ENCODE results near the gene UBE2J2. TPM values are rescaled to one million over a fixed set of nuclear protein-coding genes. Genes with fewer than 3 reads are reported as not detected.

Gene UBE2J2
- total RNA-seq, 1 donor: 32.6 TPM

- Histone ChIP-seq H3K4me2 (ENCODE audit: insufficient read depth, low read length) (no peak overlapping the region), H3K4me1 (ENCODE audit: insufficient read depth, low read length) (no peaks in the 10 kb centered on the region), H3K9me3 (ENCODE audit: low read depth, low read length) (no peaks in the 10 kb centered on the region), H3K27me3 (ENCODE audit: insufficient read depth, low read length) (peaks cover 19% of the 10 kb centered on the region), H3K27ac (ENCODE audit: low read depth, low read length) (no peak overlapping the region), H4K20me1 (ENCODE audit: insufficient read depth, low read length) (peaks cover 6% of the 10 kb centered on the region), H2AFZ (ENCODE audit: low read length) (no peak overlapping the region), H3K36me3 (ENCODE audit: insufficient read depth, low read length) (no peaks in the 10 kb centered on the region), H3K79me2 (ENCODE audit: insufficient read depth, low read length) (no peaks in the 10 kb centered on the region), H3K4me3 (ENCODE audit: insufficient read depth, low read length) (no peak overlapping the region)
- TF ChIP-seq CTCF (IDR thresholded peaks at IDR 0.05; ENCODE audit: extremely low read depth, low read depth, low read length): no peak
- no peak for DNase-seq (ENCODE audit: insufficient read length, low spot score, missing footprints)
These were observed 31.0 kb downstream of the UBE2J2 start for GRCh38 chr1:1242461-1243265.

- Histone ChIP-seq H3K4me3 (ENCODE audit: insufficient read depth, low read length) (no peak overlapping the region), H3K36me3 (ENCODE audit: insufficient read depth, low read length) (no peaks in the 10 kb centered on the region), H3K4me2 (ENCODE audit: insufficient read depth, low read length) (no peak overlapping the region), H3K4me1 (ENCODE audit: insufficient read depth, low read length) (no peaks in the 10 kb centered on the region), H2AFZ (ENCODE audit: low read length) (no peak overlapping the region), H3K79me2 (ENCODE audit: insufficient read depth, low read length) (no peaks in the 10 kb centered on the region), H3K9me3 (ENCODE audit: low read depth, low read length) (no peaks in the 10 kb centered on the region), H4K20me1 (ENCODE audit: insufficient read depth, low read length) (peaks cover 3% of the 10 kb centered on the region), H3K27ac (ENCODE audit: low read depth, low read length) (no peak overlapping the region), H3K27me3 (ENCODE audit: insufficient read depth, low read length) (peaks cover 25% of the 10 kb centered on the region)
- DNase-seq (ENCODE audit: insufficient read length, low spot score, missing footprints): peak; percentile 92
- TF ChIP-seq CTCF (IDR thresholded peaks at IDR 0.05; ENCODE audit: extremely low read depth, low read depth, low read length): no peak
These were observed 31.9 kb downstream of the UBE2J2 start for GRCh38 chr1:1241588-1242219.

- no peak overlapping the region for H2AFZ ChIP-seq (ENCODE audit: low read length)
- TF ChIP-seq CTCF (IDR thresholded peaks at IDR 0.05; ENCODE audit: extremely low read depth, low read depth, low read length): no peak
- no peak overlapping the region for H3K27ac ChIP-seq (ENCODE audit: low read depth, low read length)
- H3K4me3 ChIP-seq (ENCODE audit: insufficient read depth, low read length): no peak overlapping the region
- H3K4me2 ChIP-seq (ENCODE audit: insufficient read depth, low read length): no peak overlapping the region
- H3K4me1 ChIP-seq (ENCODE audit: insufficient read depth, low read length): no peaks in the 10 kb centered on the region
- peaks cover 25% of the 10 kb centered on the region for H3K27me3 ChIP-seq (ENCODE audit: insufficient read depth, low read length)
- no peaks in the 10 kb centered on the region for H3K9me3 ChIP-seq (ENCODE audit: low read depth, low read length)
- H3K36me3 ChIP-seq (ENCODE audit: insufficient read depth, low read length): no peaks in the 10 kb centered on the region
- H3K79me2 ChIP-seq (ENCODE audit: insufficient read depth, low read length): no peaks in the 10 kb centered on the region
- DNase-seq (ENCODE audit: insufficient read length, low spot score, missing footprints): peak; percentile 95
- H4K20me1 ChIP-seq (ENCODE audit: insufficient read depth, low read length): peaks cover 3% of the 10 kb centered on the region
These were observed 32.6 kb downstream of the UBE2J2 start for GRCh38 chr1:1240822-1241587.

- peak; percentile 91 for DNase-seq (ENCODE audit: insufficient read length, low spot score, missing footprints)
- Histone ChIP-seq H2AFZ (ENCODE audit: low read length) (no peak overlapping the region), H3K79me2 (ENCODE audit: insufficient read depth, low read length) (no peaks in the 10 kb centered on the region), H4K20me1 (ENCODE audit: insufficient read depth, low read length) (peaks cover 5% of the 10 kb centered on the region), H3K4me1 (ENCODE audit: insufficient read depth, low read length) (no peaks in the 10 kb centered on the region), H3K4me2 (ENCODE audit: insufficient read depth, low read length) (no peak overlapping the region), H3K4me3 (ENCODE audit: insufficient read depth, low read length) (no peak overlapping the region), H3K27me3 (ENCODE audit: insufficient read depth, low read length) (peaks cover 25% of the 10 kb centered on the region), H3K36me3 (ENCODE audit: insufficient read depth, low read length) (no peaks in the 10 kb centered on the region), H3K9me3 (ENCODE audit: low read depth, low read length) (no peaks in the 10 kb centered on the region), H3K27ac (ENCODE audit: low read depth, low read length) (no peak overlapping the region)
- TF ChIP-seq CTCF (IDR thresholded peaks at IDR 0.05; ENCODE audit: extremely low read depth, low read depth, low read length): no peak
These were observed 33.3 kb downstream of the UBE2J2 start for GRCh38 chr1:1240348-1240732.
